A549 treated with AZD9567 at 1 μM for 4 hours (cell line): Measurements from ENCODE around the gene OR10G3. TPM values are rescaled to one million over a fixed set of nuclear protein-coding genes. Genes with fewer than 3 reads are reported as not detected.

Source experiments
- total RNA-seq: library from RNA; stranded (reverse); fragments of 200-300 nt; extraction: Qiagen RNA extraction; gene quantifications from 5 replicates; pipeline ENCODE4 v1.2.3, GENCODE V29; 2022; ENCODE audit not compliant: insufficient read depth

The OR10G3 gene
- total RNA-seq: not detected in 5 replicates

GRCh38 chr14:21579976-21580375, at the start of gene OR10G3:
Gene OR10G3 (minus strand): TSS chr14:21580076. CDS start chr14:21570744, 9,332 bp downstream.

DNA sequence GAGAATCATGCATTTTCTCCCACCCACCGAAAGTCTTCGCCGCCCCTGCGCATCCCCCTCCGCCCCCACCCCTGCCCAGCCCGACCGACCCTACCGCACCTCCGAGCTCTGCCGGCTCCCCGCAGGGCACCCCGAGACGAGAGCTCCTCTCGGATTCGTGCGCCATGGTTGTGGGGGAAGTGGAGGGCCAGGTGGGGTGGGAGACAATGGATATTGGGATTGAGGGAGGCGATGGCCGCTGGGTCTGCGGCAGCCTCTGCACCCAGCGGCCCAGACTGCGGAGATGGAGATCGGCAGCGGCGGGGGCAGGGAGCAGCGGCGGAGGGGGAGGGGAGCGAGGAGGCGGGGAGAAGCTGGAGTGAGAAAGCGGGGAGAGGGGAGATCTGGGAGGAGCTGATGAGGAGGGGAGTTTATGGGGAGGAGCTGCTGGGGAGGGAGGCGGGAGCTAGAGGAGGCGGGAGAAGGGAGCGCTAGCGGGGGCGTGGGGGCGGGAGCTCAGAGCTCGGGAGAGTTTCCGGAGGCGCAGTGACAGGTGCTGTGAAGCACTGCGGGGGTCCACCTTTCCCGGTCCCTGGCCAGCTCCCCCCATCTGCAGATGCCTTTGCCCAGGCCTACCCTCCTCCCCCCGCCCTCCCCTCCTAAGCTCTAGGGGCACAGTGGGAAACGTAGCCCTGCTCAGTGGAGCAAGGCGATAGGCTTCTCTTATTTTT, 53.8 kb downstream of the OR10G3 start, which contains the start of gene SALL2:
TSS of gene SALL2 (minus strand) at position 385 of the 710 bp plus-strand sequence. CDS start at position 166, 219 bp downstream.

Other genes starting within 250 kb of the OR10G3 start
- 93.6 to 116 TPM (median 98.4 TPM) in 5 replicates for gene SUPT16H, start 196.1 kb downstream of the OR10G3 start, total RNA-seq
- gene CHD8, start 124.0 kb downstream of the OR10G3 start, total RNA-seq: 36.5 to 48.2 TPM (median 37.8 TPM) in 5 replicates
- 11.6 to 39.2 TPM (median 13.5 TPM) in 5 replicates for gene RAB2B, start 103.1 kb downstream of the OR10G3 start, total RNA-seq
- gene TOX4, start 102.9 kb downstream of the OR10G3 start, total RNA-seq: 66.0 to 81.5 TPM (median 67.5 TPM) in 5 replicates
- 42.2 to 52.0 TPM (median 49.6 TPM) in 5 replicates for gene METTL3, start 68.7 kb downstream of the OR10G3 start, total RNA-seq
- gene SALL2, start 53.7 kb downstream of the OR10G3 start, total RNA-seq: 0.49 to 1.4 TPM (median 0.66 TPM) in 5 replicates
- gene OR10G2, start 54.9 kb upstream of the OR10G3 start, total RNA-seq: not detected in 5 replicates
- gene OR4E2, start 73.8 kb upstream of the OR10G3 start, total RNA-seq: not detected in 5 replicates
- not detected in 5 replicates for gene OR4E1, start 93.7 kb upstream of the OR10G3 start, total RNA-seq